Astrocyte (in vitro differentiated cells and primary cell): ENCODE data around the gene DROSHA.

ENCODE experiments used
- EZH2 ChIP-seq: IDR thresholded peaks from 2 replicates; pipeline ENCODE4 v1.6.1; 2012; ENCODE audit warnings: mild to moderate bottlenecking, low read length, inconsistent platforms; ENCODE audit not compliant: insufficient read depth
- TF ChIP-seq, protein P1 (sequence below): IDR thresholded peaks from 2 replicates; pipeline ENCODE4 v1.5.1; 2011; ENCODE audit warnings: low read depth, mild to moderate bottlenecking, inconsistent platforms, low read length, moderate library complexity; ENCODE audit not compliant: insufficient read depth

DNA sequence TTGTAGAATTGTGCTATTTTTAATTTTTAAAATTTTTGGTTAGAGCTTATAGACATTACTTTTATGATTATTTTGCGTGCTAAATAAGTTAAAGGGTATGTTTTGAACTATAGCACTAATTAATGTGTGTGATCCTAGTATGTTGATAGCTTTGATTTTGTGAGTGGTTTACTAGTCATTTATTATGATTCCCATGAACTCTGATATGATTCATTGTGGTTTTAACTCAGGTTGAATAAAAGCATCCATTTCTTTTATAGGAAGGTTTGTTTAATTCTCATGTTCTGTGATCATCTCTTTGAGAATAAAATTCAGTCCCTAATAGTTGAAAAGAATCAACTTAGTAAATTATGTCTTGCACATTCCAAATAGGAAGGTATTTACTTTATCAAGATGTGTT is 22.7 kb upstream of the DROSHA start:
- no peak for TF ChIP-seq EZH2
- TF ChIP-seq, protein P1, sequence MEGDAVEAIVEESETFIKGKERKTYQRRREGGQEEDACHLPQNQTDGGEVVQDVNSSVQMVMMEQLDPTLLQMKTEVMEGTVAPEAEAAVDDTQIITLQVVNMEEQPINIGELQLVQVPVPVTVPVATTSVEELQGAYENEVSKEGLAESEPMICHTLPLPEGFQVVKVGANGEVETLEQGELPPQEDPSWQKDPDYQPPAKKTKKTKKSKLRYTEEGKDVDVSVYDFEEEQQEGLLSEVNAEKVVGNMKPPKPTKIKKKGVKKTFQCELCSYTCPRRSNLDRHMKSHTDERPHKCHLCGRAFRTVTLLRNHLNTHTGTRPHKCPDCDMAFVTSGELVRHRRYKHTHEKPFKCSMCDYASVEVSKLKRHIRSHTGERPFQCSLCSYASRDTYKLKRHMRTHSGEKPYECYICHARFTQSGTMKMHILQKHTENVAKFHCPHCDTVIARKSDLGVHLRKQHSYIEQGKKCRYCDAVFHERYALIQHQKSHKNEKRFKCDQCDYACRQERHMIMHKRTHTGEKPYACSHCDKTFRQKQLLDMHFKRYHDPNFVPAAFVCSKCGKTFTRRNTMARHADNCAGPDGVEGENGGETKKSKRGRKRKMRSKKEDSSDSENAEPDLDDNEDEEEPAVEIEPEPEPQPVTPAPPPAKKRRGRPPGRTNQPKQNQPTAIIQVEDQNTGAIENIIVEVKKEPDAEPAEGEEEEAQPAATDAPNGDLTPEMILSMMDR, result no peak
